Fibroblast of pulmonary artery (primary cell): ENCODE measurements around the gene CDC42.

Experiments
- DNase-seq: peaks from one replicate; pipeline ENCODE4 v3.0.0-alpha.2; 2010; ENCODE audit warnings: low read depth
- H3K4me3 ChIP-seq: replicated peaks from 2 replicates; pipeline ENCODE4 v1.5.1; 2011; ENCODE audit warnings: low read depth, mild to moderate bottlenecking, control low read depth, low read length, moderate library complexity
- CTCF ChIP-seq: IDR thresholded peaks from 2 replicates; pipeline ENCODE4 v1.5.1; 2011; ENCODE audit warnings: mild to moderate bottlenecking, control low read depth, low read length, inconsistent platforms; ENCODE audit errors: missing control alignments

CDC42 gene

GRCh38 chr1:22104094-22104493 is 51.6 kb downstream of the CDC42 start:
- DNase-seq = no peak
- TF ChIP-seq CTCF = no peak
- H3K4me3 ChIP-seq = no peak overlapping the region

- no peak for TF ChIP-seq CTCF
- DNase-seq = no peak
- no peak overlapping the region for H3K4me3 ChIP-seq
Measured at GRCh38 chr1:22104865-22105437, 52.4 kb downstream of the CDC42 start.

GRCh38 chr1:22105611-22106207 is 53.2 kb downstream of the CDC42 start:
- H3K4me3 ChIP-seq = no peak overlapping the region
- TF ChIP-seq CTCF = peak; percentile 84
- DNase-seq = peak; percentile 79

GRCh38 chr1:22107126-22107525 is 54.6 kb downstream of the CDC42 start:
- no peak for TF ChIP-seq CTCF
- no peak for DNase-seq
- H3K4me3 ChIP-seq = no peak overlapping the region

GRCh38 chr1:22108339-22109105 is 56.0 kb downstream of the CDC42 start:
- peak; percentile 24 for DNase-seq
- H3K4me3 ChIP-seq = no peak overlapping the region
- no peak for TF ChIP-seq CTCF

GRCh38 chr1:22110016-22110415 is 57.5 kb downstream of the CDC42 start:
- no peak for DNase-seq
- no peak overlapping the region for H3K4me3 ChIP-seq
- no peak for TF ChIP-seq CTCF

- DNase-seq = no peak
- TF ChIP-seq CTCF = no peak
- no peak overlapping the region for H3K4me3 ChIP-seq
Measured at GRCh38 chr1:22111115-22111514, 58.6 kb downstream of the CDC42 start.
